ENCODE data around the gene COMMD7. TPM values are rescaled to one million over a fixed set of nuclear protein-coding genes. Genes with fewer than 3 reads are reported as not detected.
A peak's percentile ranks its signal among the peaks of the same experiment; 100 is the strongest.
"Not testable (repeated sequence)": the region's sequence is repeated elsewhere in the genome, so short reads cannot be mapped to it uniquely, and the experiment has no call there.

COMMD7 gene
- total RNA-seq, 1 donor from 2014 or later: 39.8 TPM

GRCh38 chr20:32742322-32743236, 688 bp downstream of the COMMD7 start:
- intact Hi-C loops (cut with DNase I): no loop called here
- Histone ChIP-seq H3K27ac (peak overlapping the region; percentile 86), H3K36me3 (no peaks in the 10 kb centered on the region), H3K27me3 (ENCODE audit: low read depth) (no peaks in the 10 kb centered on the region), H3K4me3 (peak overlapping the region; percentile 74), H3K4me1 (peaks cover 13% of the 10 kb centered on the region), H3K9me3 (no peaks in the 10 kb centered on the region)
- no peak for TF ChIP-seq CTCF (IDR thresholded peaks at IDR 0.05)
- DNase-seq (no peak), ATAC-seq (peak; percentile 3 to 46)

- H3K36me3 ChIP-seq: no peaks in the 10 kb centered on the region
- H3K27ac ChIP-seq: no peak overlapping the region
- no peaks in the 10 kb centered on the region for H3K9me3 ChIP-seq
- H3K4me3 ChIP-seq: no peak overlapping the region
- TF ChIP-seq CTCF (IDR thresholded peaks at IDR 0.05): no peak
- H3K4me1 ChIP-seq: peaks cover 16% of the 10 kb centered on the region
- intact Hi-C loops (cut with DNase I): no loop called here
- ATAC-seq (no peak), DNase-seq (no peak)
- no peaks in the 10 kb centered on the region for H3K27me3 ChIP-seq (ENCODE audit: low read depth)
Observed at GRCh38 chr20:32741151-32741550, 2.1 kb downstream of the COMMD7 start.

- Histone ChIP-seq H3K27me3 (ENCODE audit: low read depth) (no peaks in the 10 kb centered on the region), H3K36me3 (no peaks in the 10 kb centered on the region), H3K27ac (peak overlapping the region; percentile 64), H3K9me3 (no peaks in the 10 kb centered on the region), H3K4me3 (no peak overlapping the region), H3K4me1 (peaks cover 8% of the 10 kb centered on the region)
- intact Hi-C loops (cut with DNase I): no loop called here
- DNase-seq (no peak), ATAC-seq (peak; percentile 34 to 51)
- no peak for TF ChIP-seq CTCF (IDR thresholded peaks at IDR 0.05)
Observed at GRCh38 chr20:32737371-32738223, 5.7 kb downstream of the COMMD7 start.

GRCh38 chr20:32731882-32732266, 11.4 kb downstream of the COMMD7 start:
- TF ChIP-seq CTCF (IDR thresholded peaks at IDR 0.05): no peak
- Histone ChIP-seq H3K36me3 (peaks cover 22% of the 10 kb centered on the region), H3K27me3 (ENCODE audit: low read depth) (no peaks in the 10 kb centered on the region), H3K27ac (peak overlapping the region; percentile 21), H3K9me3 (no peaks in the 10 kb centered on the region), H3K4me3 (no peak overlapping the region), H3K4me1 (peaks cover 14% of the 10 kb centered on the region)
- ATAC-seq (peak; percentile 45 to 67), DNase-seq (peak; percentile 68)
- intact Hi-C loops (cut with DNase I): no loop called here

GRCh38 chr20:32729334-32729733, 13.9 kb downstream of the COMMD7 start:
- H3K4me1 ChIP-seq: peaks cover 14% of the 10 kb centered on the region
- intact Hi-C loops (cut with DNase I); H3K27ac ChIP-seq; ATAC-seq; H3K4me3 ChIP-seq; H3K9me3 ChIP-seq; H3K27me3 ChIP-seq (ENCODE audit: low read depth); DNase-seq: not testable (repeated sequence)
- H3K36me3 ChIP-seq: peaks cover 43% of the 10 kb centered on the region

- ATAC-seq; H3K9me3 ChIP-seq; H3K27ac ChIP-seq; DNase-seq; H3K4me3 ChIP-seq; intact Hi-C loops (cut with DNase I); H3K27me3 ChIP-seq (ENCODE audit: low read depth): not testable (repeated sequence)
- Histone ChIP-seq H3K4me1 (peaks cover 14% of the 10 kb centered on the region), H3K36me3 (peaks cover 43% of the 10 kb centered on the region)
Observed at GRCh38 chr20:32728435-32728834, 14.8 kb downstream of the COMMD7 start.

Data from lower lobe of right lung (tissue), 2 donors.